ENCODE data around the gene REC8.

- TF ChIP-seq JUND (IDR thresholded peaks at IDR 0.05; ENCODE audit: low read depth, low read length) = no peak
- no peak for TF ChIP-seq EP300 (IDR thresholded peaks at IDR 0.05; ENCODE audit: borderline replicate concordance in 1 of 2, control insufficient read depth in 1 of 2, low read depth in 2 of 2, low read length in 2 of 2)
- no peak for TF ChIP-seq BCL3 (IDR thresholded peaks at IDR 0.05; ENCODE audit: borderline replicate concordance, insufficient read depth, low read depth, low read length, poor library complexity, severe bottlenecking)
These were observed 11.4 kb upstream of the REC8 start for GRCh38 chr14:24160499-24160849.
